AG09319 (cell line): Measurements from ENCODE around the gene PAMR1.

ENCODE experiments used
- DNase-seq: peaks from one replicate; pipeline ENCODE4 v3.0.0-alpha.2; 2010; ENCODE audit warnings: low read depth; ENCODE audit errors: extremely low read depth
- CTCF ChIP-seq: IDR thresholded peaks from 2 replicates; pipeline ENCODE4 v1.5.1; 2011; ENCODE audit warnings: low read depth, mild to moderate bottlenecking, inconsistent platforms, low read length, moderate library complexity

The PAMR1 gene

GRCh38 chr11:35484435-35484834, 41.0 kb downstream of the PAMR1 start:
- no peak for TF ChIP-seq CTCF
- DNase-seq: no peak

- no peak for DNase-seq
- no peak for TF ChIP-seq CTCF
Measured at GRCh38 chr11:35483131-35483820, 42.1 kb downstream of the PAMR1 start.

- DNase-seq: no peak
Measured at GRCh38 chr11:35479731-35480130, 45.7 kb downstream of the PAMR1 start.

GRCh38 chr11:35478471-35479091, 46.8 kb downstream of the PAMR1 start:
- DNase-seq: no peak
- TF ChIP-seq CTCF: no peak

More at GRCh38 chr11:35479731-35480130, 45.7 kb downstream of the PAMR1 start:
- no peak for TF ChIP-seq CTCF

GRCh38 chr11:35477901-35478300, 47.5 kb downstream of the PAMR1 start:
- no peak for DNase-seq
- TF ChIP-seq CTCF: no peak

GRCh38 chr11:35474688-35475087, 50.7 kb downstream of the PAMR1 start:
- no peak for DNase-seq
- TF ChIP-seq CTCF: no peak

GRCh38 chr11:35473795-35474374, 51.5 kb downstream of the PAMR1 start:
- no peak for DNase-seq
- no peak for TF ChIP-seq CTCF
